Measurements from ENCODE around the gene NOTUM.
A peak's percentile ranks its signal among the peaks of the same experiment; 100 is the strongest.

Gene NOTUM

DNA sequence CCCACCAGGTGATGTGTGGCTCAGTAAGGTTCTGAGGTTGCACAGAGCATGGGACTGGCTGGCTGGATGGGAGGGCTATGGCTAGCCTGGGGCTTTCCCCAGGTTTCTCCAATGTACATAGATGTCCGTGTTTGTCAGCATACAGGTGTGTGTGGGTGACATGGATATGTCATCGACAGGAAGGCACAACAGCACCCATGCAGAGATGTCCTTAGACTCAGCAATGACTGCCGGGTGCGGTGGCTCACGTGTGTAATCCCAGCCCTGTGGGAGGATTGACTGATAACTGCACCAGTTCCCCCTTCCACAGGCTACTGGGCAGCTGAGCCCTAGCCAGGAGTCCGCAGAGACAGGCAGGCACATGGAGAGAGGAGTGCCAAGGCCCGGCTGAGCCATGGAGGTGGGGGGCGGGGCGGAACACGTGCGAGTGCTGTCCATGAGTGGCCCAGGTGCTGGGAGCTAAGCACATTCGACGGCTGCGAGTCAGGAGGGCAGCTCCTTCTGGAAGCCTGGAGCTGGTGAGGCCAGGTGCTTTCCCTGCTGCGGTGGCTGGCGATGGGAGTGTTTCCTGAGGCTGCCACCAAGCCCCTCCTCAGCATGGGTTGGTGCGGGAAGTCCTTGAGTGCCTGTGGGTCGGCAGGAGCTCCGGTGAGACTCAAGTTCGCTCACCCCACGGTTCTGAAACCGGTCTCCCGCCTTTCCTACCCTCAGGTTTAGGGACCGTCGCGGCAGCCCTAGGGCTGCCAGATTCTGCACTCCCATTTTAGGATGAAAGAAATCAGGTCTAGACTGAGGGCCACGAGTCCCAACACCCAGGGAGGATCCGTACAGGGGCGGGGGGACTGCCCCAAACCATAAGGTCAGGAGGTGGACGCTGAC, 15.6 kb upstream of the NOTUM start:
- DNase-seq = no peak

DNA sequence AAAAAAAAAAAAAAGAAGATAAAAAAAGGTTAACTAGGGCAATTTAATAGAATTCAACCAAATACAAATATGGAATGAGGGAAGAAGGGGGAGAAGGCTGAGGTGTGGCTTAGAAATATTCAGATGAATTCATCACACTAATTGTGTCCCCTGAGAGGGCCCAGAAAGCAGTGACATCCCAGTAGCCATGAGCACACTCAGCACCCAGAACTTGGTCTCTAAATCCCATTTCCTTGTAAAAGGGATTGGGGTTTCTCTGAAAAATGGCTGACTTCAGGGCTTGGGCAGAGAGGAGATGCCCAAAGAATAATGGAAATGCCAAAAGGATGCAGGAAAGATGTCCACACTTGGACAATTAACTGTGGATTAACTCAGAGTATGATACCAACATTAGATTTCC, 12.4 kb upstream of the NOTUM start:
- DNase-seq = no peak

DNA sequence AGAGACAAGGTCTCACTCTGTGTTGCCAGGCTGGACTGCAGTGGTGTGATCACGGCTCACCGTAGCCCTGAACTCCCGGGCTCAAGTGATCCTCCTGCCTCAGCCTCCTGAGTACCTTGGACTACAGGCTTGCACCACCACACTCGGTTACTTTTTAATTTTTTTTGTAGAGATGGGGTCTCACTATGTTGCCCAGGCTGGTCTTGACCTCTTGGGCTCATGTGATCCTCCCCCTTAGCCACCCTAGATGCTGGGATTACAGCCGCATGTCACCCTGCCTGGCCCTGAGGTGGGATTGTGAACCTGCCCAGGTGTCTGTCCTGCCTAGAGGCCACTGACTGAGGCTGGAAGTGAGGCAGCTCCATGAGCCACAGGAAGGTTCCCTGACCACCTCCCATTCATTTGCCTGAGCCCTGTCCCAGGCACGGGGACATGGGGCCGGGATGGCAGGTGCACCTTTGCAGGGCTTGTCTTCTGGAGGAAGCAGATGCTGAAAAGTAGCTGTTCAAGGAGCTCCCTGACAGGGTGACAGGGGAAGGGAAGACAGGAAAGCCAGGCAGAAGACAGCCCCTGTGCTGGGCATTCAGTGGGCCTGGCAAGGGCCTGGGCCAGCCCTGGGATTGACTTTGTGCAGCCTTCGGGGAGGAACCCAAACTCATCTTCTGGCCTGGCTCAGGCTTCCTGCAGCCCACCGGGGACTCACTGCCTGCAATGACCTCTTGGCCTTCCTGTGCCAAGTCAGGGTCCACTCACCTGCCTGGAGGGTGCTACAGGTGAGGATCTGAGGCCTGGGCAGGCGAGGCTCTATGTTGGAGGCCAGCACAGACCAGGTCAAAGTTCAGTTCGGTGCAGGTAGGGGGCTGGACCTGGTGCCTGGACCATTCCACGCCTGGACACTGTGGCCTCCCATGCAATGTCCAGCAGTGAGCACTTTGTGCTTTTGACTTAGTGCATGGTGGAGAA, 8.1 kb upstream of the NOTUM start:
- DNase-seq = no peak

DNA sequence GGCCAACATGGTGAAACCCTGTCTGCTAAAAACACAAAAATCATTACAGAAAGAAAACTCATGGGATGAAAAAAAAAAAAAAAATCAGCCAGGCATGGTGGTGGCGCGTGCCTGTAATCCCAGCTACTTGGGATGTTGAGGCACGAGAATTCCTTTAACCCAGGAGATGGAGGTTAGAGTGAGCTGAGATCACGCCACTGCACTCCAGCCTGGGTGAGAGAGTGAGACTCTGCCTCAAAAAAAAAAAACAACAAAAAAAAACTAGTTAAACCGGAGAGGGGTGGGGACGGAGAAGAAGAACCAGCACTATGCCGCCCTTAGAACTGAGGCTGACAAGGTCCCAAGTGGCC, 7.4 kb upstream of the NOTUM start:
- no peak for DNase-seq

DNA sequence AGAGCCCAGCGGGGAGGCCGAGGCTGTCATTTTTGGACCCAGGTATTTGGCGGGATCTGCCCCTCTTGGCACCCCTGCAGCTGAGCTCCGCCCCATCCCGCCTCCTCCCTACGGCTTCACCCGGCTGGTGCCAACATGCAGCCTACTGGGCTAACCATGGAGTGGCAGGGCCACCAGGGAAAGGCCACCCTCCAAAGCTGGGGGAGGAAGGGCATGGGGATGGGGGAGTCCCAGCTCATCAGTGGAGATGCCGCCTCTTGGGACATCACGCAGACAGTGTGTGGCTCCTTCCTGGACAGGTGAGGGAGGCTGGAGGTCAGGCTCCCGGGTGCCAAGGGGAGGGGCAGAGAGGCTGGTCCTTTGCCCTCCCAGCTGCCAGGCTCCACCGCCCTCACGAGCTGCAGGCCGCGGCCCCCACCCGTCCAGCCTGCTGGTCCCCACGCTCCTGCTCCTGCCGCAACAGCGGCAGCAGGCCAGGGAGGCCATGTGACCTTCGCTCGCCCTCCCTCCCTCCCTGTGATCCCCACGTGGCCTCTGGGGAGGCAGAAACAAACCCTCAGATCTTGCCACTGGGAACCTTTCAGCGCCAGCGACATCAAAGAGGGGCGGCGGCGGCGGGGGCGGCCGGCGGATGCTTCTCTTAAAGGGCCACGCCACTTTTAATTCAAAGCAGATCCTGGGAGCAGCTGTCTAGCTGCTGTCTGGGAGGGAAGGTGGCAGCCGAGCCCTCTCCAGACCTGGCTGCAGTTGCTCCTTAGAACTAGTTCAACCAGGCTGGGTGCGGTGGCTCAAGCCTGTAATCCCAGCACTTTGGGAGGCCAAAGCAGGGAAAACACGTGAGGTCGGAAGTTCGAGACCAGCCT, 6.8 kb upstream of the NOTUM start:
- DNase-seq = peak; percentile 84

DNA sequence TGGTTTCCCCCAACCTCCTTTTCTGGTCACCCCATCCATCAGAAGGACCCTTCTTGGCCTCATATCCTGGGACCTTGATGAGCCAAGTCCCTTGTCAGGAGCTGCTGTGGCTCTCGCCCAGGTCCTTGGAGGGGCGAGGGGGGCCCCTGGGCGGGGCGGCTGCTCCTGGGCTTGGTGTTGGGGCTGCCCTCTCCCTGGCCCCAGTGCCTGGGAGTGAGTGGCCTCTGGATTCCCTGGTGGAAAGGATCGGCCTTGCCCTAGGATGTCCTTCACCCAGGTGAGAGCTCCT, 6.2 kb upstream of the NOTUM start:
- DNase-seq = no peak

DNA sequence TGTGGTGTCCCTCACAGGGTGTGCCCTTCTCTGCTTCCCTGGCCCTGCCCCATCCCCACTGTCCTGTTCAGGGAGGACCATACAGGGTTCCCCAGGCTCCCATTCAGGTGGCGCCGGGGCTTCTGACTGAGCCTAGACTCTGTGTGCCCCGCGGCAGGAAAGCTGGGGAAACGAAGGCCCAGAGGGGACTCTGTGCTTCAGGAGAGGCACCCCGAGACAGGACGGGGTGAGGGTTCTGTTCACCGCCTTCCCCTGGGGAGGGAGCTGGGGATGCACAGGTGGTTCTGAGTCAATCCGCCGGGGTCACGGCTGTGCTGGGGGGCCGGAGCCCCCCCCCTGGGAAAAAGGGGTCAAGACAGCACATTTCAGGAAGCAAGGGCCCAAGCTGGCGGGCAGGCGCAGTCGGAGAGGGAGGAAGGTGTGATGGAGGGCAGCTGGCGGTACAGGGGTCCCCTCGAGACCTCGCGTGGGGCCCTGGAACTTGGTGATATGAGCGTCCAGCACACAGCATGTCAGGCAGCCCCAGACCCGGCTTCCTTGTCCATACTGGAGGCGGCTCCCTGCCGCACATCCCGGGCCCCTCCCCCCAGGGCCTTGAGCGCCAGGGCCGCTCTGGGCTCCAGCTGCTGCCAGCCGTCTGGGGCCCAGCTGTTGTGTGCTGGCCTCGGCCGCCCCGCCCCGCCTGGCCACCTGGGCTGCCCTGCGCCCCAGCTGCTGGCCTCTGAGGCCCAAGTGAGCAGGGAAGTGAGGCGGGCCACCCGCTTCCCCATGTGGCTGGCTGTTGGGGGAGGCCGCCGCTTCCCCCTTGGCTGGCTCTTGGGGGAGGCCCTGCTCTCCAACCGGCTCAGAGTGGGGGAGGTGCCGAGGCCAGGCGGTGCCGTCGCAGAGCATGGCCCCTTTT, 5.6 kb upstream of the NOTUM start:
- DNase-seq = no peak

DNA sequence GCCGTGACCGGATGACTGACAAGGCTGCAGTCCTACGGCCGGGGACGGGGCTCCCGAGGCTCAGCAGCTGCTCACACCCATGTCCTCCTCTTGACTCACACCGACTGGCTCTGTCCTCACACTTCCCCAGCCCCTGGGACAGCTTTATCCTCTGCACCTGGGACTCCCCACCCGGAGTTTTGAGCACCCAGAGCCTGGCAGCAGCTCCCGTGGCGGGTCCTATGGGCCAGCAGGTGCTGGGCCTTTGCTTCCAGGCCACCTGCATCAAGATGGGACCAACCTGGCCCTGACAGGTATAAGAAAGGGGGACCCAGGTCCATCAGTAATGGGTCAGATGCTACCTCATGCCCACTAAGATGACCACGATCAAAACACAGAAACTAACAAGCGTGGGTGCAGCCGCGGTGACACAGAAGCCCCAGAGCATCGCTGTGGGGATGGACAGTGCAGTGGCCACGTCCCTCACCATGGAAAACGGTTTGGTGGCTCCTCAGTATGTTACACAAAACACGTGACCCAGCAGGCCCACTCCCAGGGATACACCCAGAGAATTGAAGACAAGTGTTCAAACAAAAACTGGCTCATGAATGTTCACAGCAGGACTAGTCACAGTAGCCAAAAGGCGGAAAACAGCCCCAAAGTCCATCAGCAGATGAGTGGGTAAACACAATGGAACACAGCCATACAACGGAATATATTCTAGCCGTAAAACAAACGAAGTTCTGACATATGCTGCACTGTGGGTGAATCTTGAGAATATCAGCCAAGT, 3.3 kb upstream of the NOTUM start:
- no peak for DNase-seq

DNA sequence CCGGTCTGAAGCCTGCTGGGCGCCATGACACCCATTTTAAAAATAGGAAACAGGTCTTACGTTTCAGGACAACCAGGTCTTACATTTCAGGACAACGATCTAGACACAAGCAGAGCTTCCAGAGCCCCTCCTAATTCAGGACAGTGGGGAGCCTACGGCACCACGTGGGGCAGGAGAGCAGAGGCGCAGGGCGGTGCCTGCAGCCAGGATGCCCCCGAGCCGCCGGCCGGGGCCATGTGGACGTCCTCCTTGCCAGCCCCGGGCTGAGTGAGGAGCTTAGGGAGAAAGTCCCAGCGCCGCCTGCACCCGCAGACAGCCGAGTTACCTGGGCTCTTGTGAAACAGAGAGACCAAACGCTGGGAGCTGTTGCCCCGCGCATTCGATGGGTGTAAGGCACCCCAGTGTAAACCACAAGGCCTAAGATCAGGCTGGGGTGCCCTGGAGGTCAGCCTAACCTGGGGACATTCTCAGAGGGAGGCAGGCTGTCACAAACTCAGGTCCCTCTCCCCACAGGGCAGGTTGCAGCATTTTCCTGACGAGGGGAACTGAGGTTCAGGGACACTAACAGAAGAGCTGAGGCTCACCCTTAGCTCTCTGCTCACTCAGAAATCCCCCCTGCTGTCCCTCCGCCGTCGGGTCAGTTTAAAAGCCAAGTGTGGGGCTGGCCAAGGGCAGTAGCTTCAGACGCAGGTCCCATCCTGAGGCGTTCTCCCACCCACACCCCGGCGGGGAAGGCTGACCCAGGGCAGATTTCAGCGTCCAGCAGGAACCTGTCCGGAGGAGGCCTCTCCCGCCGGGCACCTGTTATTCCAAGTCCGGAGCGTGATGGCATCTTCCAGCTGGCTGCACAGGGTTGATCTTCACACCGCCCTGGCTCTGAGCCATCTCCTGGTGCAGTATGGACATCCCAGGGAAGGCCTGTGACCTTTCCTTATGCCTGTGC, 1.8 kb upstream of the NOTUM start:
- DNase-seq = no peak

DNA sequence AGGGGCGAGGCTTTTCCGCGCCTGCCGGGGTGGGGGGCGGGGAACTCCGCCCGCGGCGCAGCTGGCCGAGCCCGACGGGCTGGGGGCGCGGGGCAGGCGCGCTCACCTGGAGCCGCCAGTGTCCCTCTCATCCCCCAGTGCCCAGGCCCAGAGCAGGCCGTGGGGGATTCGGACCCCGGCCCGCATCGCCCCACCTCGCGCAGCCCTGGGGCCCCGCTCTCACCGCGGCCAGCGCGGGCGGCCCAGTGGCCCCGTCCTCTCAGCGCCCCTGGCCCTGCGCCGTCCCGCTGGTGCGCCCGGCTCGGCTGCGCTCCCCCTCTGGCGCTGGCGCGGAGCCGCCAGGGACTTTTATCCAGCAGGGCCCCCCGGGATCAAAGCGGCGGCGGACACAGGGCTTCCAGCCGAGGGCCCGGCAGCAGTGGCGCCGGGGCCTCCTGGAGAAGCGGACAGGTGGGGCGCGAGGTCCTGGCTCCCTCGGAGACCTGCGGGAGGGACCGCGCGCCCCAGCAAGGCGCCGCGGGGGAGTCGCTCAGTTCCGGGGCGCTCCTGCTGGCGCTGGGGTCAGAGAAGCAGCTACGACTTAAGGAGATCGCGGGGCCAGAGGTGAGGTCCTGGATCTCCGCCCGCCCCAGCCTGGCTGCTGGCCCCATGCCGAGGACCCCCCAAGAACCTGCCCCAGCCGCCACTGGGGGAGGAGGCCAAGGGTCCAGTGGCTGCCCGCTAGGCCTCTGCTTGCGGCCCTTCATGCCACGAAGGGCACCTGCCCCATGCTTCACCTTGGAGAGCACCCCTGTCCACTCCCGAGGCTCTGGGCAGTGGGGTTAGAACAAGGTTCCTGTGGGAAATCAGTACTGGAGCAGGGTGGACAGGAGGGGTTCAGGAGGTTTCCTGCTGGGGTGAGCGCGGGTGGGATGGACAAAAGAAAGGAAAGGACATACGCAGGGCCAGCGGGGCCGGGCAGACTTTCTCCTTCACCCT, 823 bp upstream of the NOTUM start:
- no peak for DNase-seq

DNA sequence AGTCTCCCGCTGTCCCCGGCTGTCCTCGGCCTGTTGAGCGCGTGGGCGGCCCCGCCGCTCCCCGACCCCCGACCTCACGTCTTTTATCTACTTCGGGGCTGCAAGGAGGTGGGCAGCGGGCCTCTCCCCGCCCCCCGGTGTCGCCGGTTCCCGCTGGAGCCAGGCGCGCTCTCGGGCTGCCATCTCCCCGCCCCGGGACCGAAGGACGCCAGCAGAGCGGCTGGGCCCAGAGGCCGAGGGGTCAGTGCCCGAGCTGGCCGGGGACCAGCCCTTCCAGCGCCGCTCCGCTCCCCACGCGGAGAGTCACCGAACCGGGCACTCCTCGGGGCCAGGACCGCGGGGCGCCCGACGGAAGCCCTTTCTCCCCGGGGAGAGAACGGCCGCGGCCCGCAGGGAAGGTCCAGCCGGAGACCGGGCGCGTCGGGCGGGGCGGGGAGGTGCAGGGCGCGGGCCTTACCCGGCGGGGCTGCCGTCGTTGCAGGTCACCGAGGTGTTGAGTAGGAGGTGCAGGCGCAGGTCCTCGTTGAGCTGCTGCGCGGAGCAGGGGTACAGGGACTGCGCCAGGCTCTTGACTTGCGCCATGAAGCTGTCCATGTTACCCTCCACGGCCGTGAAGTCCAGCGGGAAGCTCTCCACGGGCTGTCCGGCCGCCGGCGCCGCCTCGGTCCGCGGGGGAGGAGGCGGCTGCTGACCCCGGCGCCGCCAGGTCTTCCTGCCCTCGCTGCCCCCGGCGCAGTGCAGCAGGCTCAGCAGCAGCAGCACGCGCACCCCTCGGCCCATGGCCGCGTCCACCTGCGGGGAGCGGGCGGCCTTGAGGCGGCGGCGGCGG, 643 bp downstream of the NOTUM start:
- no peak for DNase-seq

DNA sequence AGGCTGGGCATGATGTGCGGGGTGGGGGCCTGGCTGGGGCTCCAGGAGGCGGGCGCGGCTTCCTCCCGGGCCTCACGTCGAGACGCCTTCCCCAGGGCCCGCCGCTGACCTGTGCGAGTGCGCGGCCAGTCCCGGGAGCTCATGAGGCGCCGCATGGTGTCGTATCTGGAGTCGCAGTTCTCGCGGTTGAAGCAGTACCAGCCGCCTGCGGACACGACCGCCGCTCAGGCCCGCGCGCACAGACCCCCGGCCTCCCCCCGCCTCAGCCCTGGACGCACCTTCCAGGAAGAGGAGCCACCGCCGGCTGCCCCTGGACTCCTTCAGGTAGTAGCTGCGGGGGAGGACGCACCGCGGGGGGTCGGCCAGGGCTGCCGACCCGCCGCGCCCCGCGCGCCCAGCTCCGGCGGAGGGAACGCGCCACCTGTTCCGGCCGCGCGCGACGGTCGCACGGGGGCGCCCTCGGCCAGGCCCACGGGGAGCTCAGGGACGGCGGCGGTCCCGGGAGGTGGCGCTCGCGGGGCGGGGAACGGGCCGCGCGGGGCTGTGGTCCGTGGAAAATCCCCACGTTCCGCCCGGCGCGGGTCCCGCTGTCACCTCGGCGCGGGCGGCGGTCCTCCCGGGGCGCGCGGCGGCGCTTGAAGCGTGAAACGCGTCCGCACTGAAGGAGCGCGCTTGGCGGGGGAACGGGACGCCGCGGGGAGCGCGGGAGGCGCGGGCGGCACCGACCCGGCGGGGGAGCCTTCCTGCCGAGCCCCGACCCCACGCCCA, 1.4 kb downstream of the NOTUM start:
- DNase-seq = peak; percentile 80

DNA sequence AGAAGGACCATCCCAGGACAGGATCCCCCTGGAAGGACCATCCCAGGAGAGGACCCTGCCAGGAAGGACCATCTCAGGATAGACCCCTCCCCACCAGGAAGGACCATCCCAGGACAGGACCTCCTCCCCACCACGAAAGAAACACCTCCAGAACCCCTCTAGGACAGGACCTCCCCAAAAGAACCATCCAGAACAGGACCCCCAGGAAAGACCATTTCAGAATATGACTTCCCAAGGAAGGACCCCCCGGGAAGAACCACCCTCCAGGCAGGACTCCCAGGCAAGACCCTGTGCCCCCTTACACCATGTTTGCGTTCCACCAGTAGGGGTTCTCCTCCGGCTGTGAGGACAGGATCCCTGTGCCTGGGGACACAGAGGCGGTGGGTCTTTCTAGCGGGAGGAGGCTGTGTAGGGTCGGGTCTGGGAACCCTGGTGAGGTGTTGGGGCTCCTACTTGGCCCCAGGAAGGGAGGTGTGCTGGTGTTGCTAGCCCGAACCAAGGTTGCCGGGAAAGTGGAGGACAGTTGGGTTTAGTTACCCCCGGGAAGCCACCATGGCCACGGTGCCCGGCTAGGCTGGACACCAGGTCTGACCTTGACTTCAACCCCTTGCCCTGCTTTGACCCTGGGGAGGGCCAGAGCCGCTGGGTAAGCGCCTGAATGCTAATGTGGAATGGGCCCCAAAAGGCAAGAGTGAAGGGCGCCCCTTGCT, 2.2 kb downstream of the NOTUM start:
- no peak for DNase-seq

DNA sequence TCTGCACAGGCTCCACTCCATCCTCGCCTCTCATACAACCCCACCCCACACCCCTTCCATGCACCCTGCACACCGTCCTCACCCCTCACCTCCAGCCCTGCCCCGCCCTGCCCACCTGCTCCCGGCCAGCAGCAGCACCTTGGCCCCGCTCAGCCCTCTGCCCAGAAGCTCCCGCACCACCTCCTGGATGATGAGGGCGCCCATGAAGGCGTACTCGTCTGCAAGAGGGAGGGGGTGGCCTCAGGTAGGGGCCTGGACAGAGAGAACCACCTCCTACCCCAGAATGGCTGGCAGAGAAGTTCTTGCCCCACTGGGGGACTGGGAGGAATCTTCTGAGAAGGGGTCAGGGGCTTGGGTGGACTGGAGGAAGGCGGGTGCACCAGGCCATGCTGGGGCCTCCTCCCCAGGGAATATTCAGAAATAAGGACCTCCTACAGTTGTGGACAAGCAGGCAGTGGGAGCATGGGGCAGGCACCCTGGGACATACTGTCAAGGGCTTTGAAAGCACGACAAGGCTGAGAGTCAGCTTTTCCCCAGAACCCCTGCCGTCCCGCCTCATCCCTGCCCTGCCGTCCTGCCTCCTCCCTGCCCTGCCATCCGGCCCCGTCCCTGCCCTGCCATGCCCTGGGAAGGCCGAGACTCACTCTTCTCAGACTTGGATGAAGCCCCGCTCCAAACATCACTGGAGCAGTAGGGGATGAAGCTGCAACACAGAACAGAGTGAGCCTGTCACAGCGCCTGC, 3.1 kb downstream of the NOTUM start:
- DNase-seq = no peak
